ENCODE results near the gene CDK11B. TPM values are rescaled to one million over a fixed set of nuclear protein-coding genes. Genes with fewer than 3 reads are reported as not detected.

Gene CDK11B
- total and polyA plus RNA-seq, 2 of the 8 experiments (the other 6 are each of a cell fraction or from before 2014, with no cell fraction given), result 11.1 to 31.9 TPM

DNA sequence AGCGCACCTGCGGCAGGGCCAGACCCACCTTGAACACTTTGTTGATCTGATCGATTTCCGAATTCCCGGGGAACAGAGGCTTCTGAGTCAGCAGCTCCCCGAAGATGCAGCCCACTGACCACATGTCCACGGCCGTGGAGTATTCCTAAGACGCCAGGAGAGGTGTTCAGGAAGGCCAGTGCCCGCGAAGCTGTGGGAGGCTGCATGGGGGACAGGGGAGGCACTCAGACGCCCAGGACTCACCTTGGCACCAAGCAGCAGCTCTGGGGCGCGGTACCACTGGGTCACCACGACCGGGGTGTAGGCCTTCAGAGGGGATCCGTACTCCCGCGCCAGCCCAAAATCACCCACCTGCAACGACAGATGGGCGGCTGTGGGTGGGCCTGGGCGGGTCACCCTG is 45.0 kb upstream of the CDK11B start:
- Histone ChIP-seq H4K91ac (replicated peaks; ENCODE audit: insufficient read length, low read length) (no peak overlapping the region), H3K23me2 (ENCODE audit: low read depth, low read length) (no peaks in the 10 kb centered on the region), H3K4me1 (replicated peaks in 1 of 4; ENCODE audit: control insufficient read depth in 3 of 4, insufficient read depth in 4 of 4, low read length in 3 of 4) (no peaks in the 10 kb centered on the region), H2BK15ac (ENCODE audit: low read length) (no peak overlapping the region), H2AFZ (ENCODE audit: low read length) (no peak overlapping the region), H4K5ac (ENCODE audit: insufficient read length, low read depth, low read length) (no peak overlapping the region), H3K27ac (ENCODE audit: low read depth, low read length) (no peak overlapping the region), H4K20me1 (replicated peaks in 1 of 2; ENCODE audit: control insufficient read depth in 1 of 2, insufficient read depth in 2 of 2, low read length in 2 of 2) (no peaks in the 10 kb centered on the region), H2AK5ac (ENCODE audit: low read depth, low read length) (no peak overlapping the region), H3K36me3 (ENCODE audit: control insufficient read depth in 2 of 4, insufficient read depth in 4 of 4, low read length in 3 of 4) (peaks cover 0 to 17% (median 1%) of the 10 kb centered on the region in 4 experiments; a peak in 2 of 8 replicates), H2BK120ac (replicated peaks; ENCODE audit: low read depth, low read length) (no peak overlapping the region), H3K4ac (replicated peaks; ENCODE audit: insufficient read length, low read depth, low read length) (no peak overlapping the region), H3K79me1 (ENCODE audit: low read depth, low read length) (no peaks in the 10 kb centered on the region), H3K14ac (ENCODE audit: insufficient read length) (no peak overlapping the region), H3K79me2 (ENCODE audit: control insufficient read depth in 1 of 2, insufficient read depth in 2 of 2, low read length in 2 of 2) (no peaks in the 10 kb centered on the region), H3K4me3 (ENCODE audit: extremely low read depth in 1 of 4, insufficient read depth in 2 of 4, low read depth in 3 of 4, low read length in 4 of 4) (no peak overlapping the region), H3K9me3 (ENCODE audit: insufficient read depth in 2 of 2, low read depth in 1 of 2, low read length in 1 of 2) (no peaks in the 10 kb centered on the region), H2BK5ac (ENCODE audit: low read depth, low read length) (no peak overlapping the region), H2BK12ac (ENCODE audit: low read depth, low read length) (no peak overlapping the region), H3K27me3 (replicated peaks in 1 of 4; ENCODE audit: control insufficient read depth in 3 of 4, extremely low read depth in 1 of 4, insufficient read depth in 3 of 4, low read length in 3 of 4) (no peaks in the 10 kb centered on the region), H3K56ac (replicated peaks; ENCODE audit: insufficient read length, low read depth, low read length) (no peak overlapping the region), H3K18ac (ENCODE audit: extremely low read depth, low read length) (no peak overlapping the region), H3K9ac (replicated peaks in 1 of 4; ENCODE audit: extremely low read depth in 1 of 4, low read depth in 3 of 4, low read length in 3 of 4) (no peak overlapping the region), H3K23ac (ENCODE audit: insufficient read length) (no peak overlapping the region), H2BK20ac (ENCODE audit: low read length) (no peak overlapping the region), H3K4me2 (ENCODE audit: insufficient read depth in 1 of 2, low read depth in 2 of 2, low read length in 2 of 2) (no peak overlapping the region), H4K8ac (ENCODE audit: extremely low read depth, insufficient read depth, low read length) (no peak overlapping the region)
- WGBS, 2 experiments (ENCODE audit: extremely low coverage in 1 of 2, insufficient coverage in 1 of 2, insufficient read length in 1 of 2, insufficient replicate concordance in 2 of 2, low coverage in 1 of 2, low lambda C conversion rate in 2 of 2, missing lambda C conversion rate in 1 of 2), result 94% methylated on average over 16 of the region's 22 CpGs; no CpG with 5 or more reads in 1 of the 2 experiments
- ChIA-PET CTCF (ENCODE audit: partially characterized antibody) (no interaction called here), POLR2A (ENCODE audit: partially characterized antibody) (no interaction called here)
- FAIRE-seq, result no peak
- no peak for DNase-seq (ENCODE audit: low read depth in 1 of 2, low spot score in 2 of 2)
- no peak for TF ChIP-seq FOSL1 (IDR thresholded peaks at IDR 0.05; ENCODE audit: insufficient read depth, low read depth, low read length)
- no peak for TF ChIP-seq SUZ12 (IDR thresholded peaks at IDR 0.05; ENCODE audit: low read length)
- TF ChIP-seq SP1 (IDR thresholded peaks at IDR 0.05; ENCODE audit: low read depth, low read length), result no peak
- TF ChIP-seq BCL11A (IDR thresholded peaks at IDR 0.05; ENCODE audit: low read depth in 2 of 2, low read length in 2 of 2), result no peak
- no peak for TF ChIP-seq BRCA1 (IDR thresholded peaks at IDR 0.05; ENCODE audit: low read depth, low read length)
- TF ChIP-seq CBX8 (IDR thresholded peaks at IDR 0.05; ENCODE audit: borderline replicate concordance, low read depth, low read length), result no peak
- TF ChIP-seq BACH1 (IDR thresholded peaks at IDR 0.05; ENCODE audit: low read length), result no peak
- TF ChIP-seq JUND (IDR thresholded peaks at IDR 0.05; ENCODE audit: low read length), result no peak
- TF ChIP-seq CREB1 (IDR thresholded peaks at IDR 0.05), result no peak
- no peak for TF ChIP-seq KDM1A (IDR thresholded peaks at IDR 0.05; ENCODE audit: borderline replicate concordance, low read length)
- TF ChIP-seq, protein P1, sequence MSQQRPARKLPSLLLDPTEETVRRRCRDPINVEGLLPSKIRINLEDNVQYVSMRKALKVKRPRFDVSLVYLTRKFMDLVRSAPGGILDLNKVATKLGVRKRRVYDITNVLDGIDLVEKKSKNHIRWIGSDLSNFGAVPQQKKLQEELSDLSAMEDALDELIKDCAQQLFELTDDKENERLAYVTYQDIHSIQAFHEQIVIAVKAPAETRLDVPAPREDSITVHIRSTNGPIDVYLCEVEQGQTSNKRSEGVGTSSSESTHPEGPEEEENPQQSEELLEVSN (IDR thresholded peaks at IDR 0.05), result no peak
